ENCODE measurements around the gene XPO5.

XPO5 gene

DNA sequence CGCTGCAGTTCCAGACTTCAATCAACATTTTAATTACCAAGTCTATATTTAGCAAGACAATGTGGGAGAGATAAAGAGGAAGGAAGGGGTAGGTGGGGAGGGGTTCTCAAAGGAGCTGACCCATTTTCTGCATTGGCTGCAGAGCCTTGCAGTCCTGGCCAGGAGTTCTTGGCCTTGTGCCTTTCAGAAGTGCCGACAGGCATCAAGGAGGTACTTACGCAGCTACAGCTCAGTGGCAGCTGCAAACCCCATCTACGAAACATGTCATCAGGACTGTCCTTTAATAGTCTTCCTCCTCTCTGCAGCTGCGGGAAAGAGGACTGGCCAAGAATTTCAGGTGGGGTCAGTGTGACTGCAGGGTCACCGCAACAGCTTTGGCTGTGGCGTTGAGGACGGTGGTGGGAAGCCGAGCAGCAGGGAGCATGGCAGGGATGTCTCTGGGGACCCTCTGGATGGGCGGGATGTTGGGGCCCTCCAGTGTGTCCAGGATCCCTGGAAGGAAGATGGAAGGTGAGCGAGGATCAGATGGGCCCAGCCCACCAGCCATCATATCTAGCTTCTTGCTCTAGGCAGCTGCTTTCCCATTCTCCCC is 63.9 kb downstream of the XPO5 start:
- H3K36me3 ChIP-seq (ENCODE audit: control insufficient read depth in 4 of 4, insufficient read depth in 4 of 4, low read length in 3 of 4), result peaks cover 13 to 49% (median 37%) of the 10 kb centered on the region in 4 experiments
- H3K9me3 ChIP-seq (ENCODE audit: control extremely low read depth in 1 of 5, control insufficient read depth in 4 of 5, insufficient read depth in 2 of 5, low read depth in 1 of 5, low read length in 4 of 5), result no peaks in the 10 kb centered on the region
- no peak overlapping the region for H3K27ac ChIP-seq (ENCODE audit: insufficient read depth in 1 of 2, low read depth in 1 of 2, low read length in 2 of 2, poor library complexity in 1 of 2, severe bottlenecking in 2 of 2)
- CTCF ChIA-PET, result interaction anchor here (1.6 to 2.1 kb wide), 3 partner anchors 10 to 134 kb away, joined by 4 to 7 read pairs (median 7); no protein-coding TSS in a partner anchor
- peaks cover 3 to 37% (median 28%) of the 10 kb centered on the region in 4 experiments for H3K4me1 ChIP-seq (ENCODE audit: control extremely low read depth in 1 of 4, control insufficient read depth in 4 of 4, insufficient read depth in 4 of 4, low read length in 3 of 4)
- H3K4me3 ChIP-seq (ENCODE audit: control insufficient read depth in 1 of 7, extremely low read depth in 1 of 7, insufficient read depth in 4 of 7, low read depth in 2 of 7, low read length in 6 of 7), result no peak overlapping the region
- POLR2A ChIA-PET, result interaction anchor here (0.7 to 1.1 kb wide), 2 partner anchors 79 to 660 kb away, joined by 3 to 4 read pairs; no protein-coding TSS in a partner anchor
- DNase-seq, result no peak
- peaks cover 0 to 40% (median 17%) of the 10 kb centered on the region in 5 experiments for H3K27me3 ChIP-seq (replicated peaks in 2 of 5; ENCODE audit: control insufficient read depth in 4 of 5, insufficient read depth in 5 of 5, low read length in 4 of 5)
- 95% methylated on average over 5 of the region's 11 CpGs for WGBS (ENCODE audit: insufficient coverage)

DNA sequence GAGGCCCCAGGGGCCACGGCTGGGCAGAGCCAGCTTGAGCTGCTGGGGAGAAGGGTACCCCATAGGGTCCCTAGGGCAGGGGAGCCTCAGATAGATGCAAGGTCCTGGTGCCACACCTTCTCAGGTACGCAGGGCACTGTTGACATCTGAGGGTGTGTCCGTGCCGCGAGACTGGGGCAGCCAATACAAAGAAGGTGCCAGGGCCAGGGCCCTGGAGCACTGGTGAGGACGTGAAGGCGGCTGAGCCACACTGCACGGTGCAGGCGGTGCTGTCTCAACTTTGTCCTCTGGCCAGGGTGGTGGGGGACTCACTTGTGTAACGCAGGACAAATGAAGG is 65.0 kb downstream of the XPO5 start:
- Histone ChIP-seq H3K9me3 (ENCODE audit: control extremely low read depth in 1 of 5, control insufficient read depth in 4 of 5, insufficient read depth in 2 of 5, low read depth in 1 of 5, low read length in 4 of 5) (no peaks in the 10 kb centered on the region), H3K4me1 (ENCODE audit: control extremely low read depth in 1 of 4, control insufficient read depth in 4 of 4, insufficient read depth in 4 of 4, low read length in 3 of 4) (peaks cover 0 to 32% (median 25%) of the 10 kb centered on the region in 4 experiments), H3K27me3 (replicated peaks in 2 of 5; ENCODE audit: control insufficient read depth in 4 of 5, insufficient read depth in 5 of 5, low read length in 4 of 5) (peaks cover 0 to 42% (median 17%) of the 10 kb centered on the region in 5 experiments), H3K36me3 (ENCODE audit: control insufficient read depth in 4 of 4, insufficient read depth in 4 of 4, low read length in 3 of 4) (peaks cover 13 to 49% (median 38%) of the 10 kb centered on the region in 4 experiments), H3K4me3 (ENCODE audit: control insufficient read depth in 1 of 7, extremely low read depth in 1 of 7, insufficient read depth in 4 of 7, low read depth in 2 of 7, low read length in 6 of 7) (peak overlapping the region in 2 of 7 experiments; percentile 59 to 67), H3K27ac (ENCODE audit: insufficient read depth in 1 of 2, low read depth in 1 of 2, low read length in 2 of 2, poor library complexity in 1 of 2, severe bottlenecking in 2 of 2) (no peak overlapping the region)
- WGBS (ENCODE audit: insufficient coverage), result 94% methylated on average over 9 of the region's 10 CpGs
- ChIA-PET CTCF (interaction anchor here (1.6 to 2.1 kb wide), 3 partner anchors 8 to 133 kb away, joined by 4 to 7 read pairs (median 7); no protein-coding TSS in a partner anchor), POLR2A (interaction anchor here (0.6 to 1.1 kb wide), 2 partner anchors 50 to 77 kb away, joined by 3 to 4 read pairs; no protein-coding TSS in a partner anchor)
- DNase-seq, result no peak

DNA sequence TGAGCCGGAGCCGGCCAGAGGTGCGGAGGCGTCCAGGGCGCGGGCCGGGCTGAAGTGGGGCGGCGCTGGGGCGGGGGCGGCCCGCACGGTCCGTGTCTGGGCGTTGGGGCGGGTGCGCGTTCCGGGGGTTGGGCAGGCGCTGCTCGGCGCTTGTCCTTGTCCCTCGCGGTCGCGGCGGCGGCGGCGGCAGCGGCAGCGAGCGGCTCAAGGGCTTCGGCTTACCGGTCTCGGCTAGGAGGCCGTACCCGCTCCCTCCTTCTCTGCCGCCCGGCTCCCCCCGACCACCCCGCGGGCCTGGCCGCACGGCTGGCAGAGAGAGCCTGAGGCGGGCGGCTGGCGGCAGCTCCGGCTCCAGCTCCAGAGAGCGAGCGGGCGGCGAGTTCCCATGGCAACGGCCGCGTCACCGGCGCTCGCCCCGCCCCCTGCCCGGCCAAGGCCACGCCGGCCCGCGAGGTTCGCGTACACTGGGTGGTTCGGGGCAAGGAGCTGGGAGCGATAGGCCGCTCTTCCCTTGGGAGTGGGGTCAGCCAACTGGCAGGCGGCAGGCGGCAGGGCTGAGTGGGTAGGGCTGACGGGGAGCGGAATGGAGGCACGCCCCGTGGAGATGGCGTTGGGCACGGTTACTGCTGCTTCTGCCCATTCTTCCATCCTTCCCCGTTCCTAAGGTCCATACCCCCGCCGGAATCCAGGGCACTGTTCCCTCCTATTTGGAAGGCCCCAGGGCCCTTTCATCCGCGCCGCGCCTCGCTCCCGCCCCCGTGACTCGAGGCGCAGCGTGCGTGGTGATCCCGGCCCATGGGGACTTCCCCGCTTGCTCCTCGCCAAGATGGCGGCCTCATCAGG is 65.6 kb downstream of the XPO5 start, which contains the start of gene LRRC73:
TSS of gene LRRC73 (minus strand) at position 363 of the 843 bp plus-strand sequence. CDS start 561 bp downstream, outside the sequence.
- Histone ChIP-seq H3K4me1 (ENCODE audit: control extremely low read depth in 1 of 4, control insufficient read depth in 4 of 4, insufficient read depth in 4 of 4, low read length in 3 of 4) (peaks cover 0 to 26% (median 19%) of the 10 kb centered on the region in 4 experiments), H3K9me3 (ENCODE audit: control extremely low read depth in 1 of 5, control insufficient read depth in 4 of 5, insufficient read depth in 2 of 5, low read depth in 1 of 5, low read length in 4 of 5) (no peaks in the 10 kb centered on the region), H3K36me3 (ENCODE audit: control insufficient read depth in 4 of 4, insufficient read depth in 4 of 4, low read length in 3 of 4) (peaks cover 12 to 49% (median 37%) of the 10 kb centered on the region in 4 experiments), H3K4me3 (ENCODE audit: control insufficient read depth in 1 of 7, extremely low read depth in 1 of 7, insufficient read depth in 4 of 7, low read depth in 2 of 7, low read length in 6 of 7) (peak within 1 kb of the TSS; percentile 6 to 73 (median 59)), H3K27ac (ENCODE audit: insufficient read depth in 1 of 2, low read depth in 1 of 2, low read length in 2 of 2, poor library complexity in 1 of 2, severe bottlenecking in 2 of 2) (no peak within 1 kb of the TSS), H3K27me3 (replicated peaks in 2 of 5; ENCODE audit: control insufficient read depth in 4 of 5, insufficient read depth in 5 of 5, low read length in 4 of 5) (peaks cover 0 to 42% (median 17%) of the 10 kb centered on the region in 5 experiments)
- ChIA-PET CTCF (interaction anchor here (0.9 to 2.1 kb wide), 2 partner anchors 64 to 132 kb away, joined by 3 to 4 read pairs; no protein-coding TSS in a partner anchor), POLR2A (interaction anchor here (0.5 kb wide), 1 partner anchor 53 kb away, joined by 4 read pairs; no protein-coding TSS in a partner anchor)
- peak; percentile 64 to 75 (median 69) for DNase-seq
- 9% methylated on average over 84 of the region's 96 CpGs for WGBS (ENCODE audit: insufficient coverage)

DNA sequence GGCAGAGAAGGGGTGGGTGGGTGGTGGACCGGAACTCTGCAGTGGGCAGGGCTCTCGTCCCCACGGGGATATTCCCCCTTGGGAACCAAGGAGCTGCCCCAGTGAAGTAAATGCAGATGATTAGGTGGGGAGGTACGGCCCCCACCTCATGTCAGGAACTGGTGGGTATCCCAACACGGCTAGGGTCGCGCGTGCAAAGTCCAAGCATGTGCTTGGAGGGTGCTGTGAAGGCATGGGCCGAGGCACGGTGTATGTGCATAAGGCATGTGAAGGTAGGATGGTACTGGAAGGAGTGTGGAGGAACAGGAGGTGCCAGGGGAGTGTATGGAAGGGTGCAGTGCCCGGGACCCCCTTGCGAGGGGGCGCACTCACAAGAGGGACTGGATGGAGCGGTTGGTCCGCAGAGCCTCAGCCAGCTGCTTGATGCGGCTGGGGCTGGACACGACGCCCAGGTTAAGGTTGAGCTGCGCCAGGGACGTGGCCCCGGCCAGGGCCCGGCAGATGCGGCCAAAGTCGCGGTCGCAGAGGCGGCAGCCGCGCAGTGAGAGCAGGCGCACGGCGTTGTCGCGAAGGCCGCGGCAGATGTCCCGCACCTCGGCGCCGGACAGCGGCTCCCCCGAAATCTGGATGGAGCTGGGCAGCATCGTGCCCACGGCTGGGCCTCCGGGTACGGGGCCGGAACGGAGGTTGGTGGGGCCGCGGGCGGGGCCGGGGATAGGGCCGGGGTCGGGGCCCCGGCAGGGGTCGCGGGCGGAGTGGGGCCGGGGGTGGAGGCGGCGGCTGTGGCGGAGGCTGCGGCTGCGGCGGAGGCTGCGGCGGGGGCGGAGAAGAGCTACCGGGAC is 66.5 kb downstream of the XPO5 start:
- H3K27ac ChIP-seq (ENCODE audit: insufficient read depth in 1 of 2, low read depth in 1 of 2, low read length in 2 of 2, poor library complexity in 1 of 2, severe bottlenecking in 2 of 2), result no peak overlapping the region
- H3K9me3 ChIP-seq (ENCODE audit: control extremely low read depth in 1 of 5, control insufficient read depth in 4 of 5, insufficient read depth in 2 of 5, low read depth in 1 of 5, low read length in 4 of 5), result no peaks in the 10 kb centered on the region
- peaks cover 0 to 42% (median 17%) of the 10 kb centered on the region in 5 experiments for H3K27me3 ChIP-seq (replicated peaks in 2 of 5; ENCODE audit: control insufficient read depth in 4 of 5, insufficient read depth in 5 of 5, low read length in 4 of 5)
- WGBS (ENCODE audit: insufficient coverage), result 13% methylated on average over 54 of the region's 69 CpGs
- peaks cover 0 to 25% (median 19%) of the 10 kb centered on the region in 4 experiments for H3K4me1 ChIP-seq (ENCODE audit: control extremely low read depth in 1 of 4, control insufficient read depth in 4 of 4, insufficient read depth in 4 of 4, low read length in 3 of 4)
- peaks cover 11 to 51% (median 41%) of the 10 kb centered on the region in 4 experiments for H3K36me3 ChIP-seq (ENCODE audit: control insufficient read depth in 4 of 4, insufficient read depth in 4 of 4, low read length in 3 of 4)
- CTCF ChIA-PET, result interaction anchor here (0.9 to 1.1 kb wide), 2 partner anchors 63 to 244 kb away, joined by 3 read pairs; no protein-coding TSS in a partner anchor
- H3K4me3 ChIP-seq (ENCODE audit: control insufficient read depth in 1 of 7, extremely low read depth in 1 of 7, insufficient read depth in 4 of 7, low read depth in 2 of 7, low read length in 6 of 7), result peak overlapping the region in 5 of 7 experiments; percentile 37 to 73 (median 62)
- POLR2A ChIA-PET, result interaction anchor here (0.5 kb wide), 1 partner anchor 52 kb away, joined by 4 read pairs; no protein-coding TSS in a partner anchor
- peak in 1 of 3 donors; percentile 21 for DNase-seq

DNA sequence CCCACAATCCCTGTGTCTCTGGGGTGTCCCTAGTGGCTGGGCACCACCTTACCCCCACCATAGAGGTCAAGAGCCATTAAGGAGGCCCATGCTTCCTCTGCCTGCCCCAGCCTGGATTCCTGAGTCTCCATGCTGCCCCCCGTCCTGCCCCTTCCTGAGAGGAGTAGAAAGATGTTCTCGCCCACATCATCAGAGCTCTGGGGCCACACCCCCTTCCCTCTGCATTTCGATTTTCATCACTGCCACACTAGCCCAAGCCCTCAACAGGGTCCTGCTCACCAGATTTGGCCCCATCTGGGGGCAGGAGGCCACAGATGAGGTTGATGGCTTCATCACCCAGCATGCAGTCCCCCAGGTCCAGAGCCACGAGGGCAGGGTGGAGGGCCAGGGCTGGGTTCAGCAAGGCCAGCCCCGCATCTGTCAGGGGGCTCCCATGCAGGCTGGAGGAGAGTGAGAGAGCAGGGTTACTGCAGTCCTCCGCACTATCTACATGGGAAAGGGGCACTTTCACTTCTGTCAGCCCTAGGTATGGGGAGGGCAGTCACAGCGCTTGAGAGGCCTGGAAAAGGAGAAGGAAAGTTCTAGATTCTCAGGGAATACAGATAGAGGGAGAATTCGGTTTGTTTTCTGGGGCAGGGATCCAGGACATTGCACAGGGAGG is 67.2 kb downstream of the XPO5 start:
- POLR2A ChIA-PET, result no interaction called here
- H3K4me3 ChIP-seq (ENCODE audit: control insufficient read depth in 1 of 7, extremely low read depth in 1 of 7, insufficient read depth in 4 of 7, low read depth in 2 of 7, low read length in 6 of 7), result no peak overlapping the region

More for the DNA sequence above, 67.2 kb downstream of the XPO5 start:
- Histone ChIP-seq H3K27me3 (replicated peaks in 2 of 5; ENCODE audit: control insufficient read depth in 4 of 5, insufficient read depth in 5 of 5, low read length in 4 of 5) (peaks cover 0 to 42% (median 17%) of the 10 kb centered on the region in 5 experiments), H3K4me1 (ENCODE audit: control extremely low read depth in 1 of 4, control insufficient read depth in 4 of 4, insufficient read depth in 4 of 4, low read length in 3 of 4) (peaks cover 0 to 25% (median 19%) of the 10 kb centered on the region in 4 experiments), H3K27ac (ENCODE audit: insufficient read depth in 1 of 2, low read depth in 1 of 2, low read length in 2 of 2, poor library complexity in 1 of 2, severe bottlenecking in 2 of 2) (no peak overlapping the region), H3K9me3 (ENCODE audit: control extremely low read depth in 1 of 5, control insufficient read depth in 4 of 5, insufficient read depth in 2 of 5, low read depth in 1 of 5, low read length in 4 of 5) (no peaks in the 10 kb centered on the region), H3K36me3 (ENCODE audit: control insufficient read depth in 4 of 4, insufficient read depth in 4 of 4, low read length in 3 of 4) (peaks cover 11 to 50% (median 41%) of the 10 kb centered on the region in 4 experiments)
- no peak for DNase-seq
- CTCF ChIA-PET, result interaction anchor here (0.6 to 5.7 kb wide), 7 partner anchors 14 to 244 kb away, joined by 3 to 64 read pairs (median 3); partner anchors contain the start of gene DLK2
- WGBS (ENCODE audit: insufficient coverage), result 76% methylated on average over 5 of the region's 8 CpGs

All from common myeloid progenitor, CD34-positive (primary cell).